RPMI8226 (cell line): ENCODE measurements around the gene PRR12.

Experiments
- DNase-seq: peaks from one replicate; pipeline ENCODE4 v3.0.0-alpha.2; 2015

PRR12 gene

GRCh38 chr19:49672131-49672919 lies 81.3 kb downstream of the PRR12 start:
- DNase-seq, result peak; percentile 81
